GM12878 (cell line): ENCODE data around the gene SH2D7.

Experiments
- CREB1 ChIP-seq: IDR thresholded peaks from 2 replicates; pipeline ENCODE4 v1.6.1; 2012; ENCODE audit warnings: low read depth, mild to moderate bottlenecking, inconsistent platforms
- EP300 ChIP-seq, 2 experiments: fragments of 150-350 bp in 1 of 2; IDR thresholded peaks; 2 replicates each; pipeline ENCODE4 v1.6.1; 2011 to 2012; ENCODE audit warnings: low read depth in 2 of 2, low read length in 2 of 2, borderline replicate concordance in 1 of 2, improper control_type of control experiment in 1 of 2, inconsistent platforms in 1 of 2; ENCODE audit not compliant: control insufficient read depth in 1 of 2
- HDGF ChIP-seq: fragments of 450-650 bp; IDR thresholded peaks from 2 replicates; pipeline ENCODE4 v1.6.1; 2016; ENCODE audit warnings: antibody characterized with exemption
- POLR2A ChIP-seq: IDR thresholded peaks from 2 replicates; pipeline ENCODE4 v1.6.1; 2011; ENCODE audit warnings: low read depth, mild to moderate bottlenecking, low read length
- POLR2AphosphoS5 ChIP-seq: IDR thresholded peaks from 2 replicates; pipeline ENCODE4 v1.6.1; 2011; ENCODE audit warnings: mild to moderate bottlenecking, low read length, inconsistent platforms
- TAF1 ChIP-seq: IDR thresholded peaks from 2 replicates; pipeline ENCODE4 v1.6.1; 2011; ENCODE audit warnings: mild to moderate bottlenecking, low read depth, low read length, borderline replicate concordance

DNA sequence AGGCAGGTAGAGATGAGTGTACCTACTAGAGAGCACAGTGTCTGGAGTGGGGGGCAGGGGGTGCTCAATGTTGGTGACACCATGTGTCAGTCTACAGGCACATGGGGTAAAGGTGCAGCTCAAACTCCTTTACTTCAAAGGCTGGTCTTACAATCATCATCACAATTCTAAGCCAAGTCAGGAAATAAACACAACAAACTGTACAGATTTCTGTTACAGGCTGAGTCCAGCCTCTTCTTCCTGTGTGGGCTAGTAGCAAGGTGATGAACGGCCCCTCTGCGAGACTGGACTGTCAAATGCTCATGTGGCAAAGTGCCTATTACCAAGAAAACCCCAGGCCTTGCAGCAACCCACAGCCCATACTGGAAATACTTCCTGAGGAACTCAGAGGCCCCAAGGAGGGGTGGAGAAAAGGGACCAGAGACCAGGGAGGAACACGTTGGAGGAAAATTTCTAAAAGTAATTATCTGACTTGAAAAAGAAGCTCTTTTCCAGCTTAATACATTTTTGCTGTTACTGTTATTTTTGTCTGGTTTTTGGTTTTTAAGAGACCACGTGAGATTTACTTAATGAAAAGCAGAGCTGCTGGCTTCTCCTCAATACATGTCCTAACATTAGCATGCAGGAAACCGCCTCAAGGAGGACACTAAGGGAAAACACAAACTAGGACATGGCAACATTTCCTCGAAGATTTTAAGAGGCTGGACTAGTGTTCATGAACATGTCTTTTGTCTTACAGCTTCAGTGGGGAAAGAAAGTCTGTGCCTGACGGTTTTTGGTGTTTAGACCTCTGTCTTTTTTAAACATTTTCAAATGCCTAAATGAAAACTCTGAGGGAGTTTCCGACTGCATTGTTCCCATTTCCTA is 44.4 kb upstream of the SH2D7 start:
- 0 out of 4 replicates have a peak, but pooled peaks of 1 of the 2 experiments have one; percentile 15 for TF ChIP-seq EP300 (IDR thresholded peaks at IDR 0.05; ENCODE audit: borderline replicate concordance in 1 of 2, control insufficient read depth in 1 of 2, low read depth in 2 of 2, low read length in 2 of 2)
- TF ChIP-seq CREB1 = no peak
- TF ChIP-seq HDGF = no peak
- TF ChIP-seq TAF1 = no peak
- no peak for TF ChIP-seq POLR2A
- no peak for TF ChIP-seq POLR2AphosphoS5
